Mesothelial cell of epicardium (in vitro differentiated cells): ENCODE results near the gene TRAFD1. TPM values are rescaled to one million over a fixed set of nuclear protein-coding genes. Genes with fewer than 3 reads are reported as not detected.

ENCODE experiments used
- DNase-seq, 2 experiments: peaks; one replicate each; pipeline ENCODE4 v3.0.0; 2021; ENCODE audit warnings: low spot score in 2 of 2; ENCODE audit not compliant: unreplicated experiment in 2 of 2
- H3K27ac Mint-ChIP-seq: 2 replicates; pipeline ENCODE4 v1.8.0; 2021; ENCODE audit warnings: mixed read lengths
- H3K27me3 Mint-ChIP-seq: 2 replicates; pipeline ENCODE4 v1.8.0; 2021; ENCODE audit warnings: low read depth, mixed read lengths
- H3K36me3 Mint-ChIP-seq: 2 replicates; pipeline ENCODE4 v1.8.0; 2021; ENCODE audit warnings: mixed read lengths
- H3K4me1 Mint-ChIP-seq: 2 replicates; pipeline ENCODE4 v1.8.0; 2021; ENCODE audit warnings: mixed read lengths
- H3K4me3 Mint-ChIP-seq: 2 replicates; pipeline ENCODE4 v1.8.0; 2021; ENCODE audit warnings: mild to moderate bottlenecking, moderate library complexity, mixed read lengths
- H3K9me3 Mint-ChIP-seq: 2 replicates; pipeline ENCODE4 v1.8.0; 2021; ENCODE audit warnings: mixed read lengths
- total RNA-seq: library from RNA; stranded (reverse); gene quantifications from 3 replicates; pipeline ENCODE4 v1.2.1, GENCODE V29; 2021
- TF ChIP-seq, protein P1 (sequence below): fragments of 200-600 bp; sonication (generic); IDR thresholded peaks from one replicate; pipeline ENCODE4 v1.5.0; 2021; ENCODE audit warnings: antibody characterized with exemption; ENCODE audit not compliant: unreplicated experiment

Gene TRAFD1
- total RNA-seq, 1 donor from 2014 or later: 36.5 TPM

- no peak overlapping the region for H3K4me3 Mint-ChIP-seq
- no peaks in the 10 kb centered on the region for H3K9me3 Mint-ChIP-seq
- no peak for DNase-seq
- TF ChIP-seq, protein P1, sequence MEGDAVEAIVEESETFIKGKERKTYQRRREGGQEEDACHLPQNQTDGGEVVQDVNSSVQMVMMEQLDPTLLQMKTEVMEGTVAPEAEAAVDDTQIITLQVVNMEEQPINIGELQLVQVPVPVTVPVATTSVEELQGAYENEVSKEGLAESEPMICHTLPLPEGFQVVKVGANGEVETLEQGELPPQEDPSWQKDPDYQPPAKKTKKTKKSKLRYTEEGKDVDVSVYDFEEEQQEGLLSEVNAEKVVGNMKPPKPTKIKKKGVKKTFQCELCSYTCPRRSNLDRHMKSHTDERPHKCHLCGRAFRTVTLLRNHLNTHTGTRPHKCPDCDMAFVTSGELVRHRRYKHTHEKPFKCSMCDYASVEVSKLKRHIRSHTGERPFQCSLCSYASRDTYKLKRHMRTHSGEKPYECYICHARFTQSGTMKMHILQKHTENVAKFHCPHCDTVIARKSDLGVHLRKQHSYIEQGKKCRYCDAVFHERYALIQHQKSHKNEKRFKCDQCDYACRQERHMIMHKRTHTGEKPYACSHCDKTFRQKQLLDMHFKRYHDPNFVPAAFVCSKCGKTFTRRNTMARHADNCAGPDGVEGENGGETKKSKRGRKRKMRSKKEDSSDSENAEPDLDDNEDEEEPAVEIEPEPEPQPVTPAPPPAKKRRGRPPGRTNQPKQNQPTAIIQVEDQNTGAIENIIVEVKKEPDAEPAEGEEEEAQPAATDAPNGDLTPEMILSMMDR: no peak
- peak overlapping the region; percentile 61 for H3K27ac Mint-ChIP-seq
- H3K4me1 Mint-ChIP-seq: peaks cover 20% of the 10 kb centered on the region
- no peaks in the 10 kb centered on the region for H3K27me3 Mint-ChIP-seq
- H3K36me3 Mint-ChIP-seq: no peaks in the 10 kb centered on the region
These were observed 13.4 kb upstream of the TRAFD1 start for GRCh38 chr12:112111931-112112330.

DNA sequence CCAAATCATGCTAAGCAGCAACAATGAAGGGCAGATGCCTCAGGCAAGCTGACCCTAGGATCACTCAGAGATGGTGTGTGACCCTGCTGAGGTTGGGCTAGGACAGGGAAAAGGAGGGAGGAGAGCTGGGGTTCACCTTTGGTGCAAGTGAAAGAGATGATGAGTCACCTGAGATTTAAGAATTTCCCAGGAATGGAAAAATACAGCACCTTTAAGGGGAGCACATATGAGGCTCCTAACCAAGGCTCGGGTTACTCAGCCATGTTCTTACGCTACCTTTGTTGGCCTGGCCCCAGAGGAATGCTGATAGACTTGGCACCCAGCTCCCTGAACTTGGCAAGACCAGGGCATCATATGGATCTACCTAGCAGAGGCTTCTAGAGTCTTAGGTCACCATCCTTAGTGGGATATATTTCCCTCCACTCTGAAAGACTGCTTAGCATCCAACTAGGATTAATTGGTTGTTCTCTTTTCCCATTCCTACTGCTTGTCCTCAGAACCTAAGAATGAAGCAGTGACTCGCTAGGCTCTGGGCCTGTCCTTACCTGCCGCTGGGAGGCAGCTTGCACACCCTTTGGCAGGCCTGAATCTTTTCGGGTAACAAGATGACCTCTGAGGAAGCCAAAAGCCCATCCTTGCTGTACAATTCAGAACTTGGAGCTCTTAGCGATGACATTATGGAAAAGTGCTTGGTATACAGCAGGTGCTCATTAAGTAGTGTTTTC lies 12.8 kb upstream of the TRAFD1 start:
- Mint-ChIP-seq H3K27ac (no peak overlapping the region), H3K27me3 (no peaks in the 10 kb centered on the region), H3K9me3 (no peaks in the 10 kb centered on the region), H3K4me1 (peaks cover 16% of the 10 kb centered on the region), H3K4me3 (no peak overlapping the region), H3K36me3 (no peaks in the 10 kb centered on the region)
- no peak for DNase-seq
- TF ChIP-seq, protein P1: no peak

- H3K36me3 Mint-ChIP-seq: no peaks in the 10 kb centered on the region
- H3K9me3 Mint-ChIP-seq: no peaks in the 10 kb centered on the region
- TF ChIP-seq, protein P1: no peak
- DNase-seq: no peak
- no peak overlapping the region for H3K27ac Mint-ChIP-seq
- H3K4me3 Mint-ChIP-seq: no peak overlapping the region
- H3K4me1 Mint-ChIP-seq: peaks cover 10% of the 10 kb centered on the region
- H3K27me3 Mint-ChIP-seq: no peaks in the 10 kb centered on the region
These were observed 9.9 kb upstream of the TRAFD1 start for GRCh38 chr12:112115259-112116045.

GRCh38 chr12:112116232-112117060 lies 8.9 kb upstream of the TRAFD1 start:
- H3K9me3 Mint-ChIP-seq: no peaks in the 10 kb centered on the region
- H3K27me3 Mint-ChIP-seq: no peaks in the 10 kb centered on the region
- H3K4me3 Mint-ChIP-seq: peak overlapping the region; percentile 10
- peak overlapping the region; percentile 73 for H3K27ac Mint-ChIP-seq
- H3K36me3 Mint-ChIP-seq: no peaks in the 10 kb centered on the region
- H3K4me1 Mint-ChIP-seq: peaks cover 11% of the 10 kb centered on the region
- peak in 1 of 2 experiments; percentile 44 for DNase-seq
- TF ChIP-seq, protein P1: no peak

GRCh38 chr12:112117685-112118084 lies 7.7 kb upstream of the TRAFD1 start:
- no peaks in the 10 kb centered on the region for H3K27me3 Mint-ChIP-seq
- H3K27ac Mint-ChIP-seq: no peak overlapping the region
- H3K9me3 Mint-ChIP-seq: no peaks in the 10 kb centered on the region
- TF ChIP-seq, protein P1: no peak
- H3K36me3 Mint-ChIP-seq: no peaks in the 10 kb centered on the region
- H3K4me1 Mint-ChIP-seq: peaks cover 18% of the 10 kb centered on the region
- no peak overlapping the region for H3K4me3 Mint-ChIP-seq
- DNase-seq: no peak
